Activated naive CD4-positive, alpha-beta T cell treated with Interleukin-2 at 50 U/mL for 16 hours (primary cell): ENCODE data around the gene SLC36A2.
"Not testable (repeated sequence)": the region's sequence is repeated elsewhere in the genome, so short reads cannot be mapped to it uniquely, and the experiment has no call there.

ENCODE experiments used
- DNase-seq: peaks from one replicate; pipeline ENCODE4 v3.0.0-alpha.2; 2020

Gene SLC36A2

DNA sequence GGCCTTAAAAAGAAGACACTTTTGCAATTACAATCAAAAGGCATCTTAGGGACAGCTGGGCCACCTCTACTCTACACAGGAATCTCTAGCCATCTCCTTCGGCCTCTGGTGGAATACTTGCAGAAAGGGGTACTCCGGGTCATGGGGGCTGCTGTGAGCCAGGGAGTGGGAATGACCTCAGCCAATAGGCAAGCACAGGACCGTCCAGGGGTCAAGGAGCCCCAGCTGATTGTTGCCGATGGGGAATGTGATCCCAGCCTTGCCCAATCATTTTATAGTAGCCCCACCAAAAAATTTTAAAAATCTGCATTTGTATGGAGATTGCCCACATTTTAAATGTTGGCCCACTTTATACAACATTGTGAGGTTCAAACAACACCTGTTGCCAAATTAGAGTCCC, 26.9 kb downstream of the SLC36A2 start:
- DNase-seq = no peak

DNA sequence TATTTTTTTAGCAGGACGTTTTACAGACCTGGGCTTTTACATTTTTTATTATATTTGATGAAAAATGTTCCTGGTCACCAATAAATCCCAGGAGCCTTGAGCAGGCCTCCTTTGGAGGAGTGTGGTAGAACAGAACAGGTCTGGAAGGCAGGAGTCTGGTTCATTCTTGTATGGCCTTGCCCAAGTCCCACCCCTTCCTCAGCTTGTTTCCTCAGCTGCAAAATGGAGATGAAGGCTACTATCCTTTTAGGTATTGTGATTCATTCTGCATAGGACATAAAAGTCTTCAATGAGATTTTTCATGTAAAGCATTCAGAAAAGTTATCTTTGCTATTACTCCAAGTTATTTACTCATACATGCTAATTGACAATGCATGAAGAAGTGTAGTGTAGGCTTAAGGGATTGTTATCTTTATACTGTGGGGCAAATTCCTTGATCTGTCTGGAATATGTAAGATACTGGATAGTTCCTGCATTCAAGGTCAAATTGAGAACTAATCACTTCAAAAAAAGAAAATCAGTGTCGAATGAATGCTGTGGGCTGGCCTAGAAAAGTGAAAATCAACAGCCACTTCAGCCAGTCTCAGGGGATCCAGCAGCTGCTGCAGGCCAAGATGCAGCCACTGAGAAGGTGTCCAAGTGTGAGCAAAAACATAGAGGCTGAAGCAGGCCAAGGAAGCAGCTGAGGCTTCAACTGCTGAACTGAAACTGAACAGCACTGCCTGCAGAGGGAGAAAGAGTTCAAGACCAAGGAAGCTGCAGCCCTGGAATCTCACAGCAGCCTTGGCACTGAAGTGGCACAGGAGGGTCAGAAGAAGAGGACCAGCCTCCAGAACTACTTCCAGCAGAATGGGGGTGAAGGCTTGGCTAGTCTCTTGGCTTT, 28.3 kb downstream of the SLC36A2 start:
- DNase-seq = no peak

DNA sequence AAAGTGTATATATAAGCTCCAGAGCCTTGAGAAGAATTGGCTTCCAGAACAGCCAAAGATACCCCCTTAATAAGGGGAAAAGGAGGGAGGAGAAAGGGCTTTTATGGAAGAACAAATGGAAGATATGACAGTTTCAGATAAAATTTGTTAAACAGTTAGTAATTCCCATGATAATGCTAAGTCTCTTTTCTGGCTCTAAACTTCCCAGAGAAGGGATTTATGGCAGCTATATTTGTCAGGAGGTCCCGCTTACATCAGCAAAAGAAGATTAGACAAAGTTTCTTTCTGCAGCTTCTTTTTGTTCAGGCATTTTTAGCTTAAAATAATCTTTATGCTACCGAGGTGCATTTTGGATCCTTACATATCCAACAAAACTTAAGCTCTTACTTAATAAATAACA, 29.5 kb downstream of the SLC36A2 start:
- no peak for DNase-seq

DNA sequence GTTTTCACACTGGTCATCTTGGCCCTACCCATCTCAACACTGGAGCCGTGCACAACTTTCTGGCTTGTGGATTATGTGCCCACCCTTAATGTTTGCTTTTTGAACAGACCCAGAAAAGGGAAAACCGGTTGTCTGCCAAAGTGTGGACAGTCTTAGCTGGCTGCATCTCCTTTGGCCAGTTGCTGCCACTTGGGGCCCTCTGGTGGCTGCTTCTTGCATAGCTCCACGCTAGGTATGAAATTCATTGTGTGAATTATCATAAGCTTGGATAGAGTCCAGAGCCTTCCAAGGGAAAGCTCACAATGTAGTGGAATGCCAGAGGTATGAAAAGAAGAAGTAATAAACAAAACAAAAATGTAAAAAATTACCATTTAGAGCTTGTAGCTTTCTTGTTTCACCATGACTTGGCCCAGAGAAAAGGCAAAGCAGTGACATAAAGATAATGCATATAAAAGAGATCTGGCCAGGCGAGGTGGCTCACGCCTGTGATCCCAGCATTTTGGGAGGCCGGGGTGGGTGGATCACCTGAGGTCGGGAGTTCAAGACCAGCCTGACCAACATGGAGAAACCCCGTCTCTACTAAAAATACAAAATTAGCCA, 31.3 kb downstream of the SLC36A2 start:
- DNase-seq = peak; percentile 66

DNA sequence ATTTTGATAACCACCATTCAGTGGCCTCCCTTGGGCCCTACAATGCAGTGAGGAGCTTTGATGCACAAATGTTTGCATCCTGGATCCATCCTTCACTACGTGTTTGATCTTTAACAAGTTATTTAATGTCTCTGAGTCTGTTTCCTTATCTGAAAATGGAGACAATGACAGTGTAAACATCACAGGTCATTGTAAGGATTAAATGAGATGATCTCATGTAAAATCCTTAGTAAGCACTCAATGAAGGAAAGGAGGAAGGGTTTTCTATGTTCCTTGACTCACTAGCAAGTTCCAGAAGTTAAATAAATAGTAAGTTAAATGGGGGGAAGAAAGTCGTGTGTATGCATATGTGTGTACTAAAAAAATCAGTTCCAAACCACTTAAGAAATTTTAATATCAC, 34.0 kb downstream of the SLC36A2 start:
- DNase-seq = no peak

DNA sequence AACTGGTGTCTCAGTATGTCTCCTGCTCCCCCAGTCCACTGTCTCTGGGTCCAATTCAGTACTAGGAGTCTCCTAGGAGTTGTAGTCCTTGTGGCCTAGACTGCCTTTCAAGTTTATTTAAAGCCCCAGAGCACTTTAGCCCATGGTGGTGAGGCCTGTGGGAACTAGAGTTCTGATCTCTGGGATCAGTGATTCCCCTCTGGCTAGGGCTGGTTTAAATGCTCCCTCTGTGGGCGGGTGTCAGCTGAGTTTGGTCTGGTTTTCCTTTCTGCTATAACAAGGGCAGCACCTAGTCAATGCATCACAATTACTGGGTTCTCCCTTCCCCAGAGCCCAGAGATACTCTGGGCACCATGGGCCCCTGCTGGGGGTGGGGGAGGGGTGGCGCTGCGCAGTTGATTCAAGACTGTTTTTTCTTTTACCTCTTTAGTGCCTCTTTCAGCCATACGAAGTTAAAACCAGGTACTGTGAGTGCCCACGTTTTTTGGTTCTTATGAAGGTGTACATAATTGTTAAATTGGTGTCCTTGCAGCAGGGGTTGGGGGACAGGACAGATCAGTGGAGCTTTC, 34.5 kb downstream of the SLC36A2 start:
- DNase-seq = no peak

DNA sequence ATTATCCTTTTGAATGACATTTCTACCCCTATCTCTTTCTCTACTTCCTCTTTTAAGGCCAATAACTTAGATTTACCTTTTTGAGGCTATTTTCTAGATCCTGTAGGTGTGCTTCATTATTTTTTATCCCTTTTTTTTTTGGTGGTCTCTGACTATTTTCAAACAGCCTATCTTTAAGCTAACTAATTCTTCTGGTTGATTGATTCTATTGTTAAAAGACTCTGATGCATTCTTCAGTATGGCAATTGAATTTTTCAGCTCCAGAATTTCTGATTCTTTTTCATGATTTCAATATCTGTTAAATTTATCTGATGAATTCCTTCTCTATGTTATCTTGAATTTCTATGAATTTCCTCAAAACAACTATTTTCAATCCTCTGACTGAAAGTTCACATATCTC, 36.4 kb downstream of the SLC36A2 start:
- no peak for DNase-seq

DNA sequence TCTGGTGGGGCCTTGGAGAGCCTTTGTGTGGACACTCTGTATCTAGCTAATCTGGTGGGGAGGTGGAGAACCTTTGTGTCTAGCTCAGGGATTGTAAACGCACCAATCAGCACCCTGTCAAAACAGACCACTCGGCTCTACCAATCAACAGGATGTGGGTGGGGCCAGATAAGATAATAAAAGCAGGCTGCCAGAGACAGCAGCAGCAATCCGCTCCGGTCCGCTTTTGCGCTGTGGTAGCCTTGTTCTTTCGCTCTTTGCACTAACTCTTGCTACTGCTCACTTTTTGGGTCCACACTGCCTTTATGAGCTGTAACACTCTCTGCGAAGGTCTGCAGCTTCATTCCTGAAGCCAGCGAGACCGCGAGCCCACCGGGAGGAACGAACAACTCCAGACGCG, 37.5 kb downstream of the SLC36A2 start:
- not testable (repeated sequence) for DNase-seq

DNA sequence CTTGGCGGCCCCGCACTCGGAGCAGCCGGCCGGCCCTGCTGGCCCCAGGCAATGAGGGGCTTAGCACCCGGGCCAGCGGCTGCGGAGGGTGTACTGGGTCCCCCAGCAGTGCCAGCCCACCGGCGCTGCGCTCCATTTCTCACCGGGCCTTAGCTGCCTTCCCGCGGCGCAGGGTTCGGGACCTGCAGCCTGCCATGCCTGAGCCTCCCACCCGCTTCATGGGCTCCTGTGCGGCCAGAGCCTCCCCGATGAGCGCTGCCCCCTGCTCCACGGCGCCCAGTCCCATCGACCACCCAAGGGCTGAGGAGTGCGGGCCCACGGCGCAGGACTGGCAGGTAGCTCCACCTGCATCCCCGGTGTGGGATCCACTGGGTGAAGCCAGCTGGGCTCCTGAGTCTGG, 38.1 kb downstream of the SLC36A2 start:
- not testable (repeated sequence) for DNase-seq

DNA sequence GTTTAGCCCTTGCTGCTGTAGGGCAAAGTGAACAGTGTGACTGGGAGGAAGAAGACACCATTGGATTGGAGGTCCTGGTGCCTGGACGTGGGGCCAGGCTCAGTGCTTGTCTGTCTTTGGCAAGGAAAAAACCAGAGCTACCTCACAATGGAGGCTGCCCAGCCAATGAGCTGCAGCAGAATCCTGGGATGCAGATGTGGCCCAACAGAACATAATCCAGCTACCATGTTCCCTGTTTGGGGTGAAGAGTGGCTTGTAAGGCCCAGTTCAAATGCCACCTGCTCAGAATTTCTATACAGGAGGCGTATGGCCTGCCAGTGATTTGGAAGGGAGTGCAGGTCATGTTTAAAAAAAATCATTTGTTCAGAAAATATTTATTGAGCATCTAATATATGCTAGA, 43.7 kb downstream of the SLC36A2 start, which contains the start of gene SLC36A3:
Gene SLC36A3, minus strand, starts transcription at position 101 of the 400 bp plus-strand sequence. CDS start 412 bp downstream, outside the sequence.
- no peak for DNase-seq

DNA sequence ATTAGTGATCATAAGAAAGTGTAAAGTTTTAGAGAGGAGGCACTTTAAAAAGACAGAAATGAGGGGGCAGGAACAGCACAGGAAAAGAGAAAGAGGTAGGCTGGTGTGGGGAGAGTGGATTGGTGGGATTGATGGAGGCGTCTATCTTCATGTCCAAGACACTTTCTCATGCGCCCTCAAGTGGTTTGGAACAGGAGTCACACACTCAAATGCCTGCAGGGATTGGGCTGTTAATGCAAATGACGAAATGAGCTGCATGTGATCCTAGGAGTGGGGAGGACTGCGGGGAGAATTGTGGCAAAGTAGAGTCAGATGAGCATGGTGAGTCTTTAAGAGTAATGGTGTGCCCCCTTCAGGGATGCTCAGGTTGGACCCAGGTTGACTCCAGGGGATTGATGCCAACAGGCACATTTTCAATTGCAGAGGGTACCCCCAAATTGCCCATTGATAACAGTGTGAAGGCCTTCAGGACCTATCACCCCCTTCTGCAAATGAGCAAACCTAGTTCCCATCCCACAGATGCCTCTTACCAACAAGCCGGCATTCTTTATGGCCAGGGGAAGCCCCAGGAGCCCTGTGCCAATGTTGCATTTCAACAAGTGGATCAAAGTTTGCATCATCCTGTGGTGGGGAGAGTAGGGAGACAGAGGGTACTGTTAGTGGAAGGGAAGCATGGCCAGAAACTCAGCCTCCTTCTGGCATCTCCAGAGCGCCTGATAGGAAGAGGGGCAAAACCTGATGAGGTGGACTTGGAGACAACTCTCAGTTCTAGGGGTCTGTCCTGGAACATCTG, 49.1 kb downstream of the SLC36A2 start:
- no peak for DNase-seq

DNA sequence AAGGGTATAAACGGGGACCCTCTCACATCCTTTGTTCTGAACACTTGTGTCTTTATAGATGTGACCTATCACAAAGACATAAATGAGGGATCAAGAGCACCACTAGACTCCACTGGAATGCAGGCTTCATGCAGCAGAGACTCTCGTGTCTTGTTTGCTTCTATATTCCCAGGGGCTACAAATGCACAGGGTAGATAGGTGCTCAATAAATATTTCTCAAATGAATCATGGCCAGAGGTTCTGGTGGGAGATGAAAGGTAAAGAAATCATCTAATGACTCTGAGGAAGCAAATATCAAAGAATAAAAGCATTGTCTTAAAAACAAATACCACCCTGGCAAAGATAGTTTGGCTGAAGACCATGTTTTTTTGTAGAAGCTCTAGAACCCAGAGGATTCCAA, 50.4 kb downstream of the SLC36A2 start:
- DNase-seq = no peak

DNA sequence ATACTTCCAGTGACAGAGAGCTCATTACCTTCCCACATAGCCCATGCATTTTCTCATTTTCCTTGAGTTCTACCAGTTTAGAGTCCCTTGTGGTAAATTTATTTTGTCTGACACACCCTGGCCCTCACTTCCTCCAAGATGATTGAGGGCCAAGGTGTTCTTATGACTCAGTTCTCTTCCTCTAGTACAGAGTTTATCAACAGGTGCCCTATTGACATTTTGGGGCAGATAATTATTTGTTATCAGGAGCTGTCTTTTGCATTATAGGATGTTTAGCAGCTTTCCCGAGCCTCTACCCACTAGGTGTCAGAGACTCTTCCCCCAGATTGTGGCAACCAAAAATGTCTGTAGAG, 50.9 kb downstream of the SLC36A2 start:
- DNase-seq = no peak

DNA sequence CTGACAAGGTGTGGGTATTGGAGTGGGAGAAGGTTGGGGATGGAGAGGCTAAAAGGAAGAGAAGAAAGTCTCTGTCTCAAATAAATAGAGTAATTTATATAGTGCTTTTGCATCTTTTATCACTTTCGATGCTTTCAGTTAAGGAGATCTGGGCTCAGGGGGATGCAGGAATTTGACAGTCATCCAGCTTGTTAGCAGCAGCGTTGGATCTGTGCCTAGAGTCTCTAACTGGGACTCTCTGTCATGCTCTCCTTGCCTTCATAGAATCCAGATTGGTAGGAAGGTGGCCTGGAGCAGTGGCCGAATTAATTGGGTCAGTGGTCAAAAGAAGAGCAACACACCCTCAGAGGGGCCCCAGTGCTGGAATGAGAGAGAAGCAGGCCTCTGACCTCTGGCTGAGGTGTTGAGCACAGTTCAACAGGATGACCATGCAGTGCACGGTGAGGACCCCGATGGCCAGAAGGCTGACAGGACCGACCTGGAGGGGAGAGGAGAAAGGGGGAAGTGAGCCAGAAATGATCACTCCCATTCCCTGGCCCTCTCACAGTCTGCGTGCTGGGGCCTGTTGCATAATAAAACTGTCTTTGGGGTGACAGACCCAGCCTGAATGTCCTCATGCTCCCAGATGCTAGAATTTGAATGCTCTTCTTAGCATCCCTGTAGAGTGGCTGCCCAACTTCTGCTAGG, 51.4 kb downstream of the SLC36A2 start:
- DNase-seq = no peak

DNA sequence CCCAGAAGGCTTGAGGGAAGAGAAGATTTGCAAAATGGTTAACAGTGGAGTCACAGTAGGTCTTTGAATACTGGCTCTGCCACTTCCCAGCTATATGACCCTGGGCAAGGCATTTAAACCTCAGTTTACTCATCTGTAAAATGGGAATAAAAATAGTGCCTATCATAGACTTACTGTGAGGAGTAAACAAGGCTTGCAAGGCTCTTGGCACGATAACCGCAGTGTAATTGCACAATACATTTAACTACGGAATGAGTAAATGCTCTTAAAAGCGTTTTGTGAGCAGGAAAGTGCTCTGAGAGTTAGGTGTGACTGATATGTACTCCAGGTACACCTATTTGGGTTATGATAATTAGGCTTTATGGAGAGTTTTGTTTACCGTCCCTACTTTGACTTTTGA, 52.2 kb downstream of the SLC36A2 start:
- no peak for DNase-seq

DNA sequence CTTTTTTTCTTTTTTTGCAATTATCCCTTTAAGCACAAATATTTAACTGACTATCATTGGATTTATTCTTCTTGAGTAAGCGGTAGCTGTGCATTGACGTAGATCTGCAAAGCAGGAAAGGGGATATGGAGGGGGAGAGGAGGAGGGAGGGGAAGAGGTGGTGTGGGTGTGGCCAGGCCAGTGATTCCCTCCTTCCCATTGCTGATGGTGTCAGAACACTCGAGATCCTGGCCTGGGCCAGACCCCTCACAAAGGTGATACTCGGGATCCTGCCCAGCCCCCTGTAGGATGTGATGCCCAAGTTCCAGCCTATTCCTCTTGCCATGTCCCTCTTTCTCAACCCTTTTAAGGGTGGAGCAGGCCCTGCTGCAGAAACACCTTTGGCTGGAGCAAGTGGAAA, 53.7 kb downstream of the SLC36A2 start:
- no peak for DNase-seq

DNA sequence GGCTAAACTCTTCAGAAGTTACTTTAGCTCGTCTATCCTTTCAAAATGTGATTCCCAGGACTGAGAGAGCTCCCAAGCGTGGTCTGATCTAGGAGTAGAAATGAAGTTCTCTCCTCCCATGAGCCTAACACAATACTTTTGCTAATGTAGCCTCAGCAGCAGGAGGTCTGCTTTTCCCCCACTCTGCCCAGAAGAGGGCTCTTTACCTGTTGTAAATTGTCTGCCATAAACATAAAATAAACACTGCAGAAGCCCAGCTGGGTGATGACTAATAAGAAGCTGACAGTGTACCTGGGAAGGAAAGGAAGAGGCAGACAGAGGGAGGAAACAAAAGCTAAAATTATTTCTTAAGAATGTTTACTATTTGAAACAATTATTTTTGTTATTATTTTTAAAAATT, 59.2 kb downstream of the SLC36A2 start:
- no peak for DNase-seq

DNA sequence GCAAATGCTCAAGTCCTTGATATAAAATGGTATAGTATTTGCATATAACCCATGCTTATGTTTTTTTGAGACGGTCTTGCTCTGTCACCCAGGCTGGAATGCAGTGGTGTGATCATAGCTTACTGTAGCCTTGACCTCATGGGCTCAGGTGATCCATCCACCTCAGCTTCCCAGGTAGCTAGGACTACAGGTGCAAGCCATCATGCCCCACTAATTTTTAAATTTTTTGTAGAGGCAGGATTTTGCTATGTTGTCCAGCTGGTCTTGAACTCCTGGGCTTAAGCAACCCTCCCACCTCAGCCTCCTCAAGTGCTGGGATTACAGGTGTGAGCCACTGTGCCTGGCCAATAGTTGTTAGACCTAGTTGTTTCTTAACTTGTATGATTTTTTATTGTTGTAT, 61.1 kb downstream of the SLC36A2 start:
- DNase-seq = no peak

DNA sequence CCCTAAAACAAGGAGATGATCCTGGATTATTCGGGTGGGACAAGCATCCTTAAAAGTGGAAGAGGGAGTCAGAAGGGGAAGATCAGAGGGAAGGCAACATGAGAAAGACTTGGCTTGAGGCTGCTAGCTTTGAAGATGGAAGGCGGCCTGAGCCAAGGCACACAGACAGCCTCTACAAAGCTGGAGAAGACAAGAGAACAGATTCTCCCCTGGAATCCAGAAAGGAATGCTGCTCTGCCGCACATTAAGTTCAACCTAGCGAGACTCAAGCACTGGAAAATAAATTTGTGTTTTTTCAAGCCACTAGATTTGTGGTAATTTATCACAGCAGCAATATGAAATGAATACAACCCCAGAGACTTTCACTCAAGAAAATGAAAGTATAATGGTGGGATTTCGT, 61.7 kb downstream of the SLC36A2 start:
- no peak for DNase-seq

DNA sequence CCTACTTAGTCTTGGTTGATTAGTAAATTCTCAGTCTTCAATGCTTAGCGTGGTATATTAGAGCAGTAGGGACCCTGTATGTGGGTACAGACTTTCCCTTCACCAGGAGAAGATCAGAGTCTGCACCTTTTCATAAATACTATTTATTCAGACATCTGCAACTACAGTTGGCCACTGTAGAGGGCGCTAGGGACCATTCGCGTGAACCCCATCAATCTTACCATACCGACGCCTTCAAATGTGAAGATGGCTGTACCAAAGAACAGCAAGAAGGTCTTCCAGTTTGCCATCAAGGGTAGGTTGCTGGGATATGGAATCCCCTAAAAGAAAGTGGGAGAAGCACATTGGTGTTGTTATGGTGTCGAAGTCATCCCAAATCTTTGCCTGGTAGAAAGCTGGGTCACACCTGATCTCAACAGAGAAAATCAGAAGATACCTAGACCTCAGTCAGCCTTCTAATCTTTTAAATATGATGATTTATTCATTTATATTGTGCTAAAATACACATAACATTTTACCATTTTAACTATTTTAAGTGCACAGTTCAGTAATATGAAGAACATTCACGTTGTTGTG, 62.9 kb downstream of the SLC36A2 start:
- DNase-seq = no peak

DNA sequence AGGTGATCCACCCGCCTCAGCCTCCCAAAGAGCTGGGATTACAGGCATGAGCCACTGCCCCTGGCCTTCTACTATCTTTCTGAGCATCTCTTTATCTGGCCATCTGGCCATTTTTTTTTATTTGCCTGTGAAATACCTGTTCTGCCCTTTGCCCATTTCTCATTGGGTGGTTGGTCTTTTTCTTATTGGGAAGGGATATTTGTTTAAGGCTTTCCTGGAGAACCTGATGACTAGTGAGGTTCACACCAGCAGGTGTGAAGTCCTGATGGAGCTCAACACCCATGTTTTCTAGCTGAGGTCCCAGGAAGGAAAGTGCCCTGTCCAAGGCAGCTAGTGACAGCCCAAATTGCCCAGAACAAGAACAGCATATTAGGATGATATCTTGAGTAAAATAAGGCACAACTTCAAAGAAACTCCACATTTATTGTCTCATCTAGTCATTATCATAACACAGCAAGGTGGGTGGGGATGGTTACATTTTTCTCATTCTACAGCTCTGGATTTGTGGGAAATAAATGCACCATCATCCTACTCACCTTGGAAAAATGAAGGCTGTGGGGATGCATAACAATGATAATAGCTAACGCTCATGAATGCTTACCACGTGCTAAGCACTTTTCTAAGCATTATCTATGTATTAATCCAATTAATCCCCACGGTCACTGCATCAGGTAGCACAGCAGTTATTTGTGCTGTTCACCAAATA, 64.1 kb downstream of the SLC36A2 start:
- DNase-seq = no peak
